Stomach (tissue), 9 donors: ENCODE data around the gene DNAI4. TPM values are rescaled to one million over a fixed set of nuclear protein-coding genes. Genes with fewer than 3 reads are reported as not detected.
"Not testable (repeated sequence)": the region's sequence is repeated elsewhere in the genome, so short reads cannot be mapped to it uniquely, and the experiment has no call there.

Experiments used
- DNase-seq, 2 donors: peaks; one replicate each; pipeline versions ENCODE4 v3.0.0 to v3.0.0-alpha.2; 2013 to 2019
- H3K27ac ChIP-seq, 5 donors: fragments of 200-600 bp in 4 of 5; sonication (generic) in 4 of 5; one replicate each; pipeline ENCODE4 v1.5.1; 2013 to 2019; ENCODE audit warnings: mild to moderate bottlenecking in 1 of 5, moderate library complexity in 1 of 5
- H3K27me3 ChIP-seq, 3 donors: fragments of 200-600 bp; sonication (generic); one replicate each; pipeline ENCODE4 v1.5.1; 2017 to 2019; ENCODE audit warnings: mixed run types in 1 of 3
- H3K36me3 ChIP-seq, 4 donors: fragments of 200-600 bp; sonication (generic); 1 replicate in 3 of 4; 2 replicates in 1 of 4; pipeline ENCODE4 v1.5.1; 2016 to 2019
- H3K4me1 ChIP-seq, 4 donors: fragments of 200-600 bp; sonication (generic); one replicate each; pipeline ENCODE4 v1.5.1; 2016 to 2019
- H3K4me3 ChIP-seq, 4 donors: fragments of 200-600 bp; sonication (generic) in 3 of 4; one replicate each; pipeline ENCODE4 v1.5.1; 2016 to 2019; ENCODE audit warnings: mild to moderate bottlenecking in 1 of 4
- H3K9me3 ChIP-seq, 4 donors: fragments of 200-600 bp; sonication (generic); one replicate each; pipeline ENCODE4 v1.5.1; 2016 to 2019
- EP300 ChIP-seq: sonication (generic); formaldehyde crosslinking; IDR thresholded peaks from one replicate; pipeline ENCODE4 v1.6.1; 2017; ENCODE audit warnings: antibody characterized with exemption
- POLR2A ChIP-seq, 4 donors: fragments of 450-650 bp; IDR thresholded peaks; one replicate each; pipeline ENCODE4 v1.6.1; 2016; ENCODE audit warnings: antibody characterized with exemption in 4 of 4, control low read depth in 2 of 4, mild to moderate bottlenecking in 1 of 4, moderate library complexity in 1 of 4
- POLR2AphosphoS5 ChIP-seq, 3 donors: sonication (generic); formaldehyde crosslinking; IDR thresholded peaks; one replicate each; pipeline ENCODE4 v1.6.1; 2016; ENCODE audit warnings: antibody characterized with exemption in 3 of 3
- WGBS, 5 donors: extraction: QIAGEN DNeasy Blood & Tissue Kit in 3 of 5; methylation state at CpG; one replicate each; pipeline versions ENCODE4 v1.1.5 to v1.1.7; 2013 to 2018; 5-methylcytosine and 5-hydroxymethylcytosine counted together
- intact Hi-C: fragments of 100-400 bp; cut with DNase I; formaldehyde crosslinking; loops from one replicate; pipeline ENCODE4 v1.15.1; 2023; ENCODE audit warnings: low total_unique reads
- polyA plus RNA-seq, 3 donors: library from polyadenylated mRNA; stranded (reverse); fragments of 200-250 nt; gene quantifications; one replicate each; pipeline ENCODE4 v1.2.3, GENCODE V29; 2013
- total RNA-seq, 5 donors: library from RNA; depleted of rRNA; stranded (reverse); fragments of >200 nt; gene quantifications; one replicate each; pipeline versions ENCODE4 v1.1.0 to v1.2.3, GENCODE V29; 2014 to 2016
- TF ChIP-seq, protein P1 (sequence below), 7 experiments: fragments of 450-650 bp in 4 of 7; fragments of 200-600 bp in 3 of 7; sonication (generic) in 3 of 7; IDR thresholded peaks; one replicate each; pipeline ENCODE4 v1.5.1; 2016 to 2019; ENCODE audit warnings: antibody characterized with exemption in 7 of 7, control low read depth in 2 of 7, mild to moderate bottlenecking in 1 of 7
- donor health status: healthy with polysubstance abuse.
- donor health status: Bipolar disorder and iron deficiency.
- donor health status: healthy.

The DNAI4 gene
- total and polyA plus RNA-seq, 8 donors, result 0.44 to 9.5 (median 6.2) TPM; not detected in 1

- peaks cover 0 to 1% (median under 1%) of the 10 kb centered on the region in 4 donors for H3K9me3 ChIP-seq
Measured at GRCh38 chr1:66873111-66873510, 51.5 kb downstream of the DNAI4 start.

GRCh38 chr1:66872024-66872423 is 52.6 kb downstream of the DNAI4 start:
- H3K36me3 ChIP-seq, H3K27ac ChIP-seq, H3K4me3 ChIP-seq, H3K9me3 ChIP-seq, intact Hi-C loops, H3K27me3 ChIP-seq, DNase-seq, H3K4me1 ChIP-seq: not testable (repeated sequence)
- 92 to 98% (median 96%) methylated on average over 7 of the region's 7 CpGs for WGBS, 5 donors

More at GRCh38 chr1:66873111-66873510, 51.5 kb downstream of the DNAI4 start:
- no peaks in the 10 kb centered on the region for H3K27me3 ChIP-seq
- H3K27ac ChIP-seq, result no peak overlapping the region
- TF ChIP-seq, protein P1, sequence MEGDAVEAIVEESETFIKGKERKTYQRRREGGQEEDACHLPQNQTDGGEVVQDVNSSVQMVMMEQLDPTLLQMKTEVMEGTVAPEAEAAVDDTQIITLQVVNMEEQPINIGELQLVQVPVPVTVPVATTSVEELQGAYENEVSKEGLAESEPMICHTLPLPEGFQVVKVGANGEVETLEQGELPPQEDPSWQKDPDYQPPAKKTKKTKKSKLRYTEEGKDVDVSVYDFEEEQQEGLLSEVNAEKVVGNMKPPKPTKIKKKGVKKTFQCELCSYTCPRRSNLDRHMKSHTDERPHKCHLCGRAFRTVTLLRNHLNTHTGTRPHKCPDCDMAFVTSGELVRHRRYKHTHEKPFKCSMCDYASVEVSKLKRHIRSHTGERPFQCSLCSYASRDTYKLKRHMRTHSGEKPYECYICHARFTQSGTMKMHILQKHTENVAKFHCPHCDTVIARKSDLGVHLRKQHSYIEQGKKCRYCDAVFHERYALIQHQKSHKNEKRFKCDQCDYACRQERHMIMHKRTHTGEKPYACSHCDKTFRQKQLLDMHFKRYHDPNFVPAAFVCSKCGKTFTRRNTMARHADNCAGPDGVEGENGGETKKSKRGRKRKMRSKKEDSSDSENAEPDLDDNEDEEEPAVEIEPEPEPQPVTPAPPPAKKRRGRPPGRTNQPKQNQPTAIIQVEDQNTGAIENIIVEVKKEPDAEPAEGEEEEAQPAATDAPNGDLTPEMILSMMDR (IDR thresholded peaks at IDR 0.05), result no peak
- TF ChIP-seq POLR2A (IDR thresholded peaks at IDR 0.05), result no peak
- no peak for TF ChIP-seq EP300
- TF ChIP-seq POLR2AphosphoS5 (IDR thresholded peaks at IDR 0.05), result no peak
- H3K4me3 ChIP-seq, result no peak overlapping the region
- DNase-seq, result no peak
- H3K36me3 ChIP-seq, result no peaks in the 10 kb centered on the region
- 89 to 97% (median 90%) methylated on average over 5 of the region's 5 CpGs for WGBS, 5 donors
- intact Hi-C loops, result no loop called here
- H3K4me1 ChIP-seq, result no peaks in the 10 kb centered on the region

- intact Hi-C loops, result no loop called here
- no peak for DNase-seq
- H3K36me3 ChIP-seq, result no peaks in the 10 kb centered on the region
- no peak overlapping the region for H3K4me3 ChIP-seq
- WGBS, 5 donors, result 69 to 90% (median 85%) methylated on average over 2 of the region's 2 CpGs
- H3K4me1 ChIP-seq, result no peaks in the 10 kb centered on the region
- no peak overlapping the region for H3K27ac ChIP-seq
- H3K27me3 ChIP-seq, result no peaks in the 10 kb centered on the region
- TF ChIP-seq EP300 (no peak), POLR2AphosphoS5 (IDR thresholded peaks at IDR 0.05) (no peak), POLR2A (IDR thresholded peaks at IDR 0.05) (no peak)
- TF ChIP-seq, protein P1 (IDR thresholded peaks at IDR 0.05), result no peak
- no peaks in the 10 kb centered on the region for H3K9me3 ChIP-seq
Measured at GRCh38 chr1:66867501-66867900, 57.2 kb downstream of the DNAI4 start.

GRCh38 chr1:66860529-66860928 is 64.1 kb downstream of the DNAI4 start:
- no peak overlapping the region for H3K27ac ChIP-seq
- TF ChIP-seq POLR2AphosphoS5 (IDR thresholded peaks at IDR 0.05) (no peak), POLR2A (IDR thresholded peaks at IDR 0.05) (no peak), EP300 (no peak)
- TF ChIP-seq, protein P1 (IDR thresholded peaks at IDR 0.05), result no peak
- intact Hi-C loops, result no loop called here
- no peak overlapping the region for H3K4me3 ChIP-seq
- H3K4me1 ChIP-seq, result no peaks in the 10 kb centered on the region
- no peaks in the 10 kb centered on the region for H3K9me3 ChIP-seq
- WGBS, 5 donors, result 29 to 73% (median 46%) methylated on average over 3 of the region's 3 CpGs
- no peak for DNase-seq
- H3K36me3 ChIP-seq, result no peaks in the 10 kb centered on the region
- H3K27me3 ChIP-seq, result no peaks in the 10 kb centered on the region

DNA sequence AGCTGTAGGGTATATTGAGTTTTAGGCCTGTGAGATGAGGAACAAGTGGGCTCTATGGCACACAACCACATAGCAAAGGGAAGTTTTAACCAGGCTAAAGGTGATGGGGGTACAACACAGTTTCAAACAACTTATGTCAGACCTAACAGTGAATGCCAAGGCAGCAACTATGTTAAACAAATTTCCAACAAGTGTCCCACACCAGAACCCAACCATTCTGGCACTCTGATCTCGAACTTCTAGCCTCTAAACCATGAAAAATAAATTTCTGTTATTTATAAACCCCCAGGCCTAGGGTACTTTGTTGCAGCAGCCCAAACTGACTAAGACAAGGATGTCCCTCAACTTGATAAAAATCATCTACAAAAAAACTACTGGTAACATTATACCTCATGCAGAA is 71.3 kb downstream of the DNAI4 start:
- no peaks in the 10 kb centered on the region for H3K27me3 ChIP-seq
- no peaks in the 10 kb centered on the region for H3K4me1 ChIP-seq
- H3K36me3 ChIP-seq, result no peaks in the 10 kb centered on the region
- WGBS, 5 donors, result 72 to 92% (median 75%) methylated on average over 1 of the region's 1 CpG
- DNase-seq, result no peak
- intact Hi-C loops, result no loop called here
- H3K4me3 ChIP-seq, result no peak overlapping the region
- no peak for TF ChIP-seq POLR2A (IDR thresholded peaks at IDR 0.05)
- TF ChIP-seq POLR2AphosphoS5 (IDR thresholded peaks at IDR 0.05), result no peak
- TF ChIP-seq EP300, result no peak
- TF ChIP-seq, protein P1 (IDR thresholded peaks at IDR 0.05), result no peak
- H3K9me3 ChIP-seq, result no peaks in the 10 kb centered on the region
- no peak overlapping the region for H3K27ac ChIP-seq
